H1 (cell line): ENCODE measurements around the gene SEMA3B. TPM values are rescaled to one million over a fixed set of nuclear protein-coding genes. Genes with fewer than 3 reads are reported as not detected.

Experiments used
- CTCF ChIA-PET: fragments of 300-600 bp; sonication (Branson Sonifier 250); formaldehyde crosslinking; loops from one replicate; lab custom pipeline; 2021; ENCODE audit not compliant: partially characterized antibody; lab: Charles Lee
- POLR2A ChIA-PET: fragments of 300-600 bp; sonication (Branson Sonifier 250); formaldehyde crosslinking; loops from one replicate; lab custom pipeline; 2021; ENCODE audit warnings: inconsistent platforms; ENCODE audit not compliant: partially characterized antibody; lab: Charles Lee
- DNase-seq, 2 experiments: peaks; one replicate each; pipeline versions ENCODE4 v3.0.0 to v3.0.0-alpha.2; 2010 to 2022; ENCODE audit warnings: low spot score in 2 of 2, low read depth in 1 of 2, mixed read lengths in 1 of 2
- FAIRE-seq: peaks from 2 replicates; lab custom pipeline; 2011; peaks lifted over from hg19 to GRCh38; lab: Jason Lieb, UNC
- H2AFZ ChIP-seq: 2 replicates; pipeline ENCODE4 v1.8.1; 2012; ENCODE audit warnings: low read length, inconsistent platforms
- H2AK5ac ChIP-seq: 2 replicates; pipeline ENCODE4 v1.6.1; 2013; ENCODE audit warnings: low read depth, low read length
- H2BK120ac ChIP-seq: replicated peaks from 2 replicates; pipeline ENCODE3; 2013; ENCODE audit warnings: low read depth, low read length, inconsistent platforms
- H2BK12ac ChIP-seq: 2 replicates; pipeline ENCODE4 v1.6.1; 2013; ENCODE audit warnings: low read depth, low read length
- H2BK15ac ChIP-seq: 2 replicates; pipeline ENCODE4 v1.6.1; 2013; ENCODE audit warnings: low read length
- H2BK20ac ChIP-seq: 2 replicates; pipeline ENCODE4 v1.6.1; 2013; ENCODE audit warnings: low read length
- H2BK5ac ChIP-seq: 2 replicates; pipeline ENCODE4 v1.6.1; 2013; ENCODE audit warnings: low read depth, low read length
- H3K14ac ChIP-seq: 2 replicates; pipeline ENCODE4 v1.6.1; 2013; ENCODE audit warnings: inconsistent platforms; ENCODE audit not compliant: insufficient read length
- H3K18ac ChIP-seq: 2 replicates; pipeline ENCODE4 v1.6.1; 2013; ENCODE audit warnings: low read length; ENCODE audit errors: extremely low read depth
- H3K23ac ChIP-seq: 2 replicates; pipeline ENCODE4 v1.6.1; 2013; ENCODE audit warnings: inconsistent platforms; ENCODE audit not compliant: insufficient read length
- H3K23me2 ChIP-seq: 2 replicates; pipeline ENCODE4 v1.6.1; 2013; ENCODE audit warnings: low read depth, low read length
- H3K27ac ChIP-seq: 2 replicates; pipeline ENCODE4 v1.6.1; 2011; ENCODE audit warnings: low read depth, low read length, inconsistent platforms
- H3K27me3 ChIP-seq, 4 experiments: replicated peaks in 1 of 4; 1 replicate in 1 of 4; 2 replicates in 3 of 4; pipeline versions ENCODE4 v1.6.1 to v1.8.1; 2011 to 2013; ENCODE audit warnings: low read length in 3 of 4, mild to moderate bottlenecking in 3 of 4, inconsistent platforms in 2 of 4, mixed read lengths in 2 of 4, moderate library complexity in 1 of 4; ENCODE audit not compliant: control insufficient read depth in 3 of 4, insufficient read depth in 3 of 4; ENCODE audit errors: extremely low read depth in 1 of 4
- H3K36me3 ChIP-seq, 4 experiments: 2 replicates each; pipeline versions ENCODE4 v1.6.1 to v1.8.1; 2011 to 2013; ENCODE audit warnings: mild to moderate bottlenecking in 4 of 4, low read length in 3 of 4, moderate library complexity in 2 of 4, control low read depth in 1 of 4, inconsistent platforms in 1 of 4; ENCODE audit not compliant: insufficient read depth in 4 of 4, control insufficient read depth in 2 of 4
- H3K4ac ChIP-seq: replicated peaks from 2 replicates; pipeline ENCODE3; 2013; ENCODE audit warnings: low read length, low read depth, mixed read lengths, inconsistent platforms; ENCODE audit not compliant: insufficient read length
- H3K4me1 ChIP-seq, 4 experiments: replicated peaks in 1 of 4; 1 replicate in 1 of 4; 2 replicates in 3 of 4; pipeline versions ENCODE4 v1.6.1 to v1.8.1; 2011 to 2013; ENCODE audit warnings: low read length in 3 of 4, inconsistent platforms in 2 of 4, mixed read lengths in 1 of 4; ENCODE audit not compliant: insufficient read depth in 4 of 4, control insufficient read depth in 3 of 4
- H3K4me2 ChIP-seq, 2 experiments: 2 replicates each; pipeline versions ENCODE4 v1.6.1 to v1.8.1; 2011 to 2013; ENCODE audit warnings: low read depth in 2 of 2, low read length in 2 of 2, control low read depth in 1 of 2, inconsistent platforms in 1 of 2, mild to moderate bottlenecking in 1 of 2; ENCODE audit not compliant: insufficient read depth in 1 of 2
- H3K4me3 ChIP-seq, 4 experiments: fragments of 200-600, 300-600 bp in 1 of 4; sonication (generic), shearing (Covaris generic), sonication (Bioruptor Twin) in 1 of 4; 2 replicates each; pipeline versions ENCODE4 v1.5.1 to v1.8.1; 2011 to 2016; ENCODE audit warnings: low read length in 4 of 4, low read depth in 3 of 4, control low read depth in 2 of 4, inconsistent platforms in 2 of 4, mild to moderate bottlenecking in 2 of 4, mixed read lengths in 1 of 4, moderate library complexity in 1 of 4; ENCODE audit not compliant: insufficient read depth in 2 of 4; ENCODE audit errors: extremely low read depth in 1 of 4
- H3K56ac ChIP-seq: replicated peaks from 2 replicates; pipeline ENCODE3; 2013; ENCODE audit warnings: low read depth, mild to moderate bottlenecking, mixed read lengths, low read length, inconsistent platforms; ENCODE audit not compliant: insufficient read length
- H3K79me1 ChIP-seq: 2 replicates; pipeline ENCODE4 v1.6.1; 2013; ENCODE audit warnings: low read depth, low read length, control low read depth
- H3K79me2 ChIP-seq, 2 experiments: 2 replicates each; pipeline versions ENCODE4 v1.6.1 to v1.8.1; 2012 to 2013; ENCODE audit warnings: low read length in 2 of 2, mild to moderate bottlenecking in 2 of 2, inconsistent platforms in 1 of 2; ENCODE audit not compliant: insufficient read depth in 2 of 2, control insufficient read depth in 1 of 2
- H3K9ac ChIP-seq, 4 experiments: replicated peaks in 1 of 4; 1 replicate in 1 of 4; 2 replicates in 3 of 4; pipeline versions ENCODE4 v1.6.1 to v1.8.1; 2011 to 2013; ENCODE audit warnings: low read depth in 3 of 4, low read length in 3 of 4, control low read depth in 2 of 4, mild to moderate bottlenecking in 2 of 4, moderate library complexity in 2 of 4, inconsistent platforms in 1 of 4; ENCODE audit errors: extremely low read depth in 1 of 4
- H3K9me3 ChIP-seq, 2 experiments: 2 replicates each; pipeline versions ENCODE4 v1.6.1 to v1.8.1; 2012 to 2013; ENCODE audit warnings: mild to moderate bottlenecking in 2 of 2, moderate library complexity in 2 of 2, control low read depth in 1 of 2, inconsistent platforms in 1 of 2, low read depth in 1 of 2, low read length in 1 of 2, mixed read lengths in 1 of 2; ENCODE audit not compliant: insufficient read depth in 2 of 2
- H4K20me1 ChIP-seq, 2 experiments: replicated peaks in 1 of 2; 2 replicates each; pipeline versions ENCODE3 to v1.8.1; 2011 to 2013; ENCODE audit warnings: inconsistent platforms in 2 of 2, low read length in 2 of 2, mild to moderate bottlenecking in 1 of 2; ENCODE audit not compliant: insufficient read depth in 2 of 2, control insufficient read depth in 1 of 2
- H4K5ac ChIP-seq: 2 replicates; pipeline ENCODE4 v1.6.1; 2013; ENCODE audit warnings: low read length, low read depth, mixed read lengths, inconsistent platforms; ENCODE audit not compliant: insufficient read length
- H4K8ac ChIP-seq: 2 replicates; pipeline ENCODE4 v1.8.0; 2013; ENCODE audit warnings: mild to moderate bottlenecking, moderate library complexity, low read length, inconsistent platforms; ENCODE audit not compliant: insufficient read depth; ENCODE audit errors: extremely low read depth
- H4K91ac ChIP-seq: replicated peaks from 2 replicates; pipeline ENCODE3; 2013; ENCODE audit warnings: low read length, mixed read lengths, inconsistent platforms; ENCODE audit not compliant: insufficient read length
- CBX5 ChIP-seq: fragments of 300-800, 300-1000 bp; sonication (generic); IDR thresholded peaks from 2 replicates; pipeline ENCODE4 v1.7.1; 2016; ENCODE audit warnings: antibody characterized with exemption, low read length, low read depth
- CHD2 ChIP-seq: IDR thresholded peaks from 2 replicates; pipeline ENCODE4 v1.6.1; 2012; ENCODE audit warnings: low read length, improper control_type of control experiment
- CREB1 ChIP-seq: IDR thresholded peaks from 2 replicates; pipeline ENCODE4 v1.6.1; 2012; ENCODE audit warnings: inconsistent platforms
- CTBP2 ChIP-seq: IDR thresholded peaks from 2 replicates; pipeline ENCODE4 v1.7.0; 2011; ENCODE audit warnings: borderline replicate concordance, mild to moderate bottlenecking, moderate library complexity, mixed read lengths, low read length; ENCODE audit not compliant: insufficient read depth, insufficient read length
- EGR1 ChIP-seq: IDR thresholded peaks from 2 replicates; pipeline ENCODE4 v1.6.1; 2011; ENCODE audit warnings: low read depth, low read length, borderline replicate concordance
- EZH2 ChIP-seq: fragments of 200-600 bp; sonication (generic); IDR thresholded peaks from 2 replicates; pipeline ENCODE4 v1.7.1; 2012; ENCODE audit warnings: low read depth, mild to moderate bottlenecking, moderate library complexity, low read length, inconsistent platforms; ENCODE audit not compliant: severe bottlenecking
- KDM1A ChIP-seq: fragments of 200-600, 300-600 bp; sonication (generic); IDR thresholded peaks from 2 replicates; pipeline ENCODE4 v1.7.1; 2016; ENCODE audit warnings: mild to moderate bottlenecking, low read length, borderline replicate concordance
- NRF1 ChIP-seq: IDR thresholded peaks from 2 replicates; pipeline ENCODE4 v1.6.1; 2011; ENCODE audit warnings: mild to moderate bottlenecking, low read depth, low read length, improper control_type of control experiment
- POLR2AphosphoS5 ChIP-seq: IDR thresholded peaks from 2 replicates; pipeline ENCODE4 v1.6.1; 2011; ENCODE audit warnings: low read depth, low read length
- RXRA ChIP-seq: IDR thresholded peaks from 2 replicates; pipeline ENCODE4 v1.6.1; 2011; ENCODE audit warnings: low read depth, mild to moderate bottlenecking, low read length, moderate library complexity; ENCODE audit not compliant: insufficient read depth
- SUZ12 ChIP-seq: fragments of 200-600 bp; sonication (generic); IDR thresholded peaks from 2 replicates; pipeline ENCODE4 v1.6.1; 2012; ENCODE audit warnings: mild to moderate bottlenecking, inconsistent platforms, low read length, moderate library complexity, mixed read lengths
- YY1 ChIP-seq: IDR thresholded peaks from 2 replicates; pipeline ENCODE4 v1.6.1; 2011; ENCODE audit warnings: low read depth, mild to moderate bottlenecking, low read length
- WGBS, 2 experiments: shearing (Covaris generic) in 1 of 2; methylation state at CpG; one replicate each; pipeline versions ENCODE4 v1.1.6 to v1.1.7; 2013 to 2015; ENCODE audit warnings: low lambda C conversion rate in 2 of 2, mixed read lengths in 2 of 2, inconsistent platforms in 1 of 2, low coverage in 1 of 2, missing lambda C conversion rate in 1 of 2; ENCODE audit not compliant: insufficient replicate concordance in 2 of 2, insufficient coverage in 1 of 2, insufficient read length in 1 of 2; ENCODE audit errors: extremely low coverage in 1 of 2, missing lambda C conversion rate in 1 of 2; 5-methylcytosine and 5-hydroxymethylcytosine counted together
- polyA plus RNA-seq, 7 experiments: library from polyadenylated mRNA; depleted of rRNA in 3 of 7; stranded (reverse) in 5 of 7; unstranded in 2 of 7; fragments of >200 nt in 5 of 7; fragments of 200-250 nt in 2 of 7; gene quantifications; 1 replicate in 5 of 7; 2 replicates in 1 of 7; 4 replicates in 1 of 7; pipeline versions ENCODE4 v1.2.1 to v1.2.3, GENCODE V29; 2011 to 2013; ENCODE audit warnings: missing spikeins in 2 of 7, mixed read lengths in 2 of 7
- total RNA-seq: library from RNA; stranded (reverse); fragmentation: NEBNext Ultra II Directional; extraction: Animal tissue kit (Norgen Biotek cat#: 25700); gene quantifications from 2 replicates; pipeline ENCODE4 v1.2.1, GENCODE V29; 2021

Gene SEMA3B
- total and polyA plus RNA-seq, 2 of the 8 experiments (the other 6 are each of a cell fraction or from before 2014, with no cell fraction given) = 3.0 to 4.7 TPM

DNA sequence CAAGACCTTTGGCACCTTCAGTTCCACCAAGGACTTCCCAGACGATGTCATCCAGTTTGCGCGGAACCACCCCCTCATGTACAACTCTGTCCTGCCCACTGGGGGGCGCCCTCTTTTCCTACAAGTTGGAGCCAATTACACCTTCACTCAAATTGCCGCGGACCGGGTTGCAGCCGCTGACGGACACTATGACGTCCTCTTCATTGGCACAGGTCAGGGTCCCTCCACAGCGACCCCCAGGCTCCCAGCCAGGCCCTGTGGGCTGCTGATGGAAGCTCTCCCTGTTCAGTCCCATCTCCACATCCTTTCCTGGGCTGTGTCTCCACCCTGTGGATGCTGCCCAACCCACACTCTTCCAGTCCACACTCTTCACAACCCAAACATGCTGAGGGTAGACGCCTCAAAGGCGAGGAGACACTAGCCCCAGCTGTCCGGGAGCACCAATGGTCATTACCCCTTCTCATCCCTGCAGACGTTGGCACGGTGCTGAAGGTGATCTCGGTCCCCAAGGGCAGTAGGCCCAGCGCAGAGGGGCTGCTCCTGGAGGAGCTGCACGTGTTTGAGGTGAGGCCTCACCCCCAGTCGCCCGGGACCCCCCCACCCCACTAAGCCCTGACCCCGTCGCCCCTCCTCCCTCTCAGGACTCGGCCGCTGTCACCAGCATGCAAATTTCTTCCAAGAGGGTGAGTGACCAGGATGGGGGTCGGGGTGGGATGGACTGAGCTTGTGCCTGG lies 5.6 kb downstream of the SEMA3B start:
- Histone ChIP-seq H2BK20ac (no peak overlapping the region), H2AK5ac (no peak overlapping the region), H3K79me1 (no peaks in the 10 kb centered on the region), H4K20me1 (no peaks in the 10 kb centered on the region), H2BK120ac (no peak overlapping the region), H3K27ac (no peak overlapping the region), H3K9me3 (no peaks in the 10 kb centered on the region; a peak in 1 of 4 replicates), H3K56ac (no peak overlapping the region), H3K18ac (no peak overlapping the region), H3K4me2 (peak overlapping the region; percentile 53 to 86), H2BK15ac (no peak overlapping the region; the same call in 1 of the 2 replicates), H3K27me3 (peaks cover 27 to 54% (median 43%) of the 10 kb centered on the region in 4 experiments), H3K4ac (peak overlapping the region; percentile 44), H2AFZ (no peak overlapping the region), H4K91ac (peak overlapping the region; percentile 90), H3K23ac (no peak overlapping the region), H4K8ac (no peak overlapping the region), H2BK12ac (0 out of 2 replicates have a peak overlapping the region, but pooled peaks have one; percentile 81), H3K23me2 (peaks cover 2% of the 10 kb centered on the region; the same call in 1 of the 2 replicates), H4K5ac (no peak overlapping the region), H3K36me3 (no peaks in the 10 kb centered on the region), H3K4me1 (peaks cover 0 to 13% (median 12%) of the 10 kb centered on the region in 4 experiments; a peak in 5 of 7 replicates), H3K79me2 (no peaks in the 10 kb centered on the region), H3K9ac (no peak overlapping the region; a peak in 1 of 7 replicates), H3K14ac (no peak overlapping the region), H3K4me3 (peak overlapping the region in 2 of 4 experiments; percentile 32 to 61; a peak in 3 of 8 replicates), H2BK5ac (no peak overlapping the region)
- FAIRE-seq (peak; percentile 88), DNase-seq (peak in 1 of 2 experiments; percentile 94)
- ChIA-PET CTCF (interaction anchor here (0.6 to 53.5 kb wide), 24 partner anchors 9 to 484 kb away, joined by 3 to 2149 read pairs (median 4); partner anchors contain the start of genes GNAI2, GNAT1, HYAL2 and IFRD2), POLR2A (interaction anchor here (0.6 to 9.6 kb wide), 14 partner anchors 8 to 747 kb away, joined by 3 to 122 read pairs (median 4); partner anchors contain the start of gene IFRD2)
- WGBS, 2 experiments = 29% methylated on average over 20 of the region's 26 CpGs; no CpG with 5 or more reads in 1 of the 2 experiments
- peak; percentile 10 for TF ChIP-seq EZH2
- TF ChIP-seq CTBP2 = no peak
- peak; percentile 75 for TF ChIP-seq EGR1
- TF ChIP-seq KDM1A = no peak
- no peak; the same call in 1 of the 2 replicates for TF ChIP-seq SUZ12
- TF ChIP-seq YY1 = no peak
- TF ChIP-seq CHD2 = no peak
- TF ChIP-seq NRF1 = no peak
- no peak for TF ChIP-seq CBX5
- peak; percentile 82 for TF ChIP-seq CREB1
- no peak for TF ChIP-seq RXRA
- TF ChIP-seq POLR2AphosphoS5 = no peak
